Smooth muscle cell (in vitro differentiated cells): ENCODE measurements around the gene SOX9. TPM values are rescaled to one million over a fixed set of nuclear protein-coding genes. Genes with fewer than 3 reads are reported as not detected.

Source experiments
- DNase-seq: peaks from one replicate; lab custom pipeline; 2025; ENCODE audit not compliant: unreplicated experiment; lab: John Stamatoyannopoulos, UW
- H2AFZ ChIP-seq: fragments of 200-600 bp; sonication (generic); 2 replicates; pipeline ENCODE4 v1.6.0; 2016; ENCODE audit warnings: antibody characterized with exemption, low read depth, mild to moderate bottlenecking
- H3F3A ChIP-seq: fragments of 200-600 bp; sonication (generic); 2 replicates; pipeline ENCODE4 v1.6.0; 2017; ENCODE audit warnings: antibody characterized with exemption, low read depth
- H3K27ac ChIP-seq: fragments of 200-600 bp; sonication (generic); 2 replicates; pipeline ENCODE4 v1.5.1; 2016; ENCODE audit warnings: low read depth, mild to moderate bottlenecking
- H3K27me3 ChIP-seq: fragments of 200-600 bp; sonication (generic); 2 replicates; pipeline ENCODE4 v1.6.1; 2016; ENCODE audit warnings: low read depth, mild to moderate bottlenecking
- H3K36me3 ChIP-seq: fragments of 200-600 bp; sonication (generic); 2 replicates; pipeline ENCODE4 v1.5.1; 2016; ENCODE audit warnings: low read depth
- H3K4me1 ChIP-seq: fragments of 200-600 bp; sonication (generic); 2 replicates; pipeline ENCODE4 v1.5.1; 2016; ENCODE audit warnings: low read depth
- H3K4me2 ChIP-seq: fragments of 200-600 bp; sonication (generic); 2 replicates; pipeline ENCODE4 v1.6.0; 2016; ENCODE audit warnings: mild to moderate bottlenecking
- H3K4me3 ChIP-seq: fragments of 200-600 bp; sonication (generic); 2 replicates; pipeline ENCODE4 v1.5.1; 2016; ENCODE audit warnings: mild to moderate bottlenecking
- H3K79me2 ChIP-seq: fragments of 200-600 bp; sonication (generic); 2 replicates; pipeline ENCODE4 v1.6.0; 2016; ENCODE audit warnings: low read depth, mild to moderate bottlenecking
- H3K9ac ChIP-seq: fragments of 200-600 bp; sonication (generic); 2 replicates; pipeline ENCODE4 v1.6.0; 2016; ENCODE audit warnings: low read depth
- H3K9me3 ChIP-seq: fragments of 200-600 bp; sonication (generic); replicated peaks from 2 replicates; pipeline ENCODE4 v1.5.1; 2016; ENCODE audit warnings: low read depth
- H4K20me1 ChIP-seq: fragments of 200-600 bp; sonication (generic); 2 replicates; pipeline ENCODE4 v1.6.0; 2016; ENCODE audit warnings: low read depth
- WGBS: methylation state at CpG from one replicate; pipeline ENCODE4 v1.1.7; 2016; ENCODE audit warnings: low lambda C conversion rate; 5-methylcytosine and 5-hydroxymethylcytosine counted together
- polyA plus RNA-seq: library from polyadenylated mRNA; unstranded; fragments of >200 nt; fragmentation: Nextera tagmentation; extraction: Ambion mirVana; gene quantifications from 2 replicates; pipeline ENCODE4 v1.2.1, GENCODE V29; 2016
- total RNA-seq: library from RNA; depleted of rRNA; stranded (reverse); fragments of >200 nt; gene quantifications from 2 replicates; pipeline ENCODE4 v1.2.3, GENCODE V29; 2014
- TF ChIP-seq, protein P1 (sequence below): fragments of 200-600 bp; sonication (generic); IDR thresholded peaks from 2 replicates; pipeline ENCODE4 v1.5.1; 2017; ENCODE audit warnings: borderline replicate concordance, mild to moderate bottlenecking, antibody characterized with exemption; ENCODE audit not compliant: insufficient read depth, poor library complexity, severe bottlenecking

The SOX9 gene
- total and polyA plus RNA-seq, 2 experiments from 2014 or later, result 19.8 to 26.6 TPM

DNA sequence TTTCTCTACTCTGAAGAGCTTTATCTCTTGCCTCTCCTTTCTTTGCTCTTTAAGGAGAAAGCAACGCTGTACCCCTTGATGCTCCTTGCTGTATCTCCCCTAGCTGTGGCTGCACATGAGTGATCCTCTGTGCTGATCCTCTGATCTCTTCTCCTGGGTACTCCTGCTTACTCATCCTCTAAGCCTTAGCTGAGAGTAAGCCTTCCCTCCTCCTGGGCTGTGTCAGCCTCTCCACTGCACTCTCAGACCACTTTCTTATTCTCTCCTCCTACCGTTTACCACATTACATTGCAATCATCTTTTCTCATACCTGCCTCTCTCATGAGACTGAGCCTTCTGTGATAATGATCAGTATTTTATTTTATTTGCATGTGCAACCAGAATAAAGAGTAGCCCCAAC lies 25.1 kb downstream of the SOX9 start:
- Histone ChIP-seq H3K9ac (no peak overlapping the region), H3F3A (no peaks in the 10 kb centered on the region), H3K36me3 (no peaks in the 10 kb centered on the region), H3K9me3 (no peaks in the 10 kb centered on the region), H2AFZ (no peak overlapping the region), H3K4me3 (no peak overlapping the region), H3K27ac (no peak overlapping the region), H3K27me3 (no peaks in the 10 kb centered on the region), H3K4me2 (no peak overlapping the region), H3K4me1 (no peaks in the 10 kb centered on the region), H3K79me2 (no peaks in the 10 kb centered on the region), H4K20me1 (no peaks in the 10 kb centered on the region)
- DNase-seq, result no peak
- TF ChIP-seq, protein P1, sequence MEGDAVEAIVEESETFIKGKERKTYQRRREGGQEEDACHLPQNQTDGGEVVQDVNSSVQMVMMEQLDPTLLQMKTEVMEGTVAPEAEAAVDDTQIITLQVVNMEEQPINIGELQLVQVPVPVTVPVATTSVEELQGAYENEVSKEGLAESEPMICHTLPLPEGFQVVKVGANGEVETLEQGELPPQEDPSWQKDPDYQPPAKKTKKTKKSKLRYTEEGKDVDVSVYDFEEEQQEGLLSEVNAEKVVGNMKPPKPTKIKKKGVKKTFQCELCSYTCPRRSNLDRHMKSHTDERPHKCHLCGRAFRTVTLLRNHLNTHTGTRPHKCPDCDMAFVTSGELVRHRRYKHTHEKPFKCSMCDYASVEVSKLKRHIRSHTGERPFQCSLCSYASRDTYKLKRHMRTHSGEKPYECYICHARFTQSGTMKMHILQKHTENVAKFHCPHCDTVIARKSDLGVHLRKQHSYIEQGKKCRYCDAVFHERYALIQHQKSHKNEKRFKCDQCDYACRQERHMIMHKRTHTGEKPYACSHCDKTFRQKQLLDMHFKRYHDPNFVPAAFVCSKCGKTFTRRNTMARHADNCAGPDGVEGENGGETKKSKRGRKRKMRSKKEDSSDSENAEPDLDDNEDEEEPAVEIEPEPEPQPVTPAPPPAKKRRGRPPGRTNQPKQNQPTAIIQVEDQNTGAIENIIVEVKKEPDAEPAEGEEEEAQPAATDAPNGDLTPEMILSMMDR, result peak; percentile 5
- 55% methylated on average over 2 of the region's 2 CpGs for WGBS

DNA sequence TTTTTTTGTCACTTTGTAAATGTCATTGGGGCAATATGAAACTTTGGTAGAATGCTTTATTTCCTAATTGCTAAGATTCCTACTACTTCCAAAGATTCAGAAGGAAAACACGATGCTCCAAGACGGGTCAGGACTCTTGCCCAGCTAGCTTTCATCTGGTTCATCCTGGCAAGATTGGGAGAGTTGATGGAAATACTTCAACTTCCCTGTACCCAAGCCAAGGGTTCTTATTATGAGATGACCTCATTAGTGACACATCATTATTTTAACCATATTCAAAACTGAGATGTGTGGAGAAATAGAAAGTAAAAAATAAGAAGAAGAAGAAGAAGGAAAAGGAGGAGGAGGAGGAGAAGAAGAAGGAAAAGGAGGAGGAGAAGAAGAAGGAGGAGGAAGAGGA lies 25.6 kb downstream of the SOX9 start:
- no peak overlapping the region for H3K27ac ChIP-seq
- H2AFZ ChIP-seq, result no peak overlapping the region
- H3K79me2 ChIP-seq, result no peaks in the 10 kb centered on the region
- no peak overlapping the region for H3K4me3 ChIP-seq
- H3K9ac ChIP-seq, result no peak overlapping the region
- WGBS, result 90% methylated on average over 2 of the region's 2 CpGs
- H3K36me3 ChIP-seq, result no peaks in the 10 kb centered on the region
- H3F3A ChIP-seq, result no peaks in the 10 kb centered on the region
- DNase-seq, result no peak
- peaks cover 3% of the 10 kb centered on the region for H3K4me1 ChIP-seq
- H3K9me3 ChIP-seq, result no peaks in the 10 kb centered on the region
- no peaks in the 10 kb centered on the region for H3K27me3 ChIP-seq
- TF ChIP-seq, protein P1, result no peak
- H4K20me1 ChIP-seq, result no peaks in the 10 kb centered on the region
- H3K4me2 ChIP-seq, result no peak overlapping the region

DNA sequence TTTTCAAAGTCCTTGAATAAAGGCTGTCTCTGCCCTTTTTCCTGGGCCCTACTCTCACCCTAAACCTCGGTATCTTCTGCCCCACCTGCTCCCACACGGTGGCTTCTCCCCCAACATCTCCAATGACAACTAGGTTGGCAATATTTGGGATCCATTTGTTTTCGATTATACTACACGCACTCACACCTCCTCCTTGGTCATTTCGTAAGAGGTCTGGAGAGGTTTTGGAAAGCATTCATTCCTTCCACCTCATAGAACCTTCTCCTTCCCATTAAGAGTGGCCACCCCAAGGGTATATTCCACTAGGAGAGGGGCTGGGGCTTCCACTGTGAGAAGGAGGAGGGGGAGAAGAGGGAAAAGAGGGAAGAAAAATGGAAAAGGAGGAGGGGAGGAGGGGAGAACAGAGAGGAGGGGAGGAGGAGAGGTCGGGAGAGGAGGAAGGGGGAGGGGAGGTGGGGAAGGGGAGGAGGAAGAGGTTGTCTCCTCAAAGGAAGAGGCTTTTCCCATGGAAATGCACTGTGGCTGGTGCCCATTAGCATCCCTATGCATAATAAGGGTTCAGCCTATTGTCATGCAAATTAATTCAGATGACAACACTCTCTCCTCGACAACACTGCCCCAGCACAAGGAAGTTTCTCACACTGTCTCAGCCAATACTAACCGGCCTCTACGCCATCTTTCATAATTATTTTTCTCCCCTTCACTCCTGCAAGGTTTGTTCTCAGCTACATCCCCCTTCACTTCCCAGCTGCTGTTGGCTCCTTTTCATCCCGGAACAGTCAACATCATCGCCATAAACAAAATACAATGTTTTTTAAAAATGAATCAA lies 30.0 kb downstream of the SOX9 start:
- Histone ChIP-seq H3K9ac (no peak overlapping the region), H3K4me2 (peak overlapping the region; percentile 40), H3K79me2 (no peaks in the 10 kb centered on the region), H3K27me3 (no peaks in the 10 kb centered on the region), H3F3A (no peaks in the 10 kb centered on the region), H3K27ac (no peak overlapping the region), H2AFZ (no peak overlapping the region), H4K20me1 (no peaks in the 10 kb centered on the region), H3K9me3 (no peaks in the 10 kb centered on the region), H3K4me3 (no peak overlapping the region), H3K4me1 (peaks cover 10% of the 10 kb centered on the region), H3K36me3 (no peaks in the 10 kb centered on the region)
- 47% methylated on average over 10 of the region's 11 CpGs for WGBS
- TF ChIP-seq, protein P1, result no peak
- no peak for DNase-seq
